ENCODE data around the gene TANK.

DNA sequence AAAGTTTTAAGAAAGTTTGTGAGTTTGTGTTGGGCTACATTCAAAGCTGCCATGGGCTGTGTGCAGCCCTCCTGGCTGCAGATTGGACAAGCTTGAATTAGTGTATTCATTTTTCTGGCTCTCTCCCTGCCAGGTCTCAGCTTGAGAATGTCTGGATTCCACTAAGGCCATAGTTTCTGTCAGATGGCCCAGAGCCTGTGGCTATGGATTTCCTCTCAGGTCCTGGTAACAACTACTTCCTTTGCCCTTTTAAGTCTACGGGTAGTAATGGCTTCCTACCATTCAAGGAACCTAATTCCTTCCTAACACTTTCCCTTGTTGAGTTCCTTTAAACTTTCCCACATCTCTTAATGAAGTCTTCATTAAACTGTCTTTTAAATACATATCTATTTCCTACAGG, 123.7 kb downstream of the TANK start:
- TF ChIP-seq, protein P1, sequence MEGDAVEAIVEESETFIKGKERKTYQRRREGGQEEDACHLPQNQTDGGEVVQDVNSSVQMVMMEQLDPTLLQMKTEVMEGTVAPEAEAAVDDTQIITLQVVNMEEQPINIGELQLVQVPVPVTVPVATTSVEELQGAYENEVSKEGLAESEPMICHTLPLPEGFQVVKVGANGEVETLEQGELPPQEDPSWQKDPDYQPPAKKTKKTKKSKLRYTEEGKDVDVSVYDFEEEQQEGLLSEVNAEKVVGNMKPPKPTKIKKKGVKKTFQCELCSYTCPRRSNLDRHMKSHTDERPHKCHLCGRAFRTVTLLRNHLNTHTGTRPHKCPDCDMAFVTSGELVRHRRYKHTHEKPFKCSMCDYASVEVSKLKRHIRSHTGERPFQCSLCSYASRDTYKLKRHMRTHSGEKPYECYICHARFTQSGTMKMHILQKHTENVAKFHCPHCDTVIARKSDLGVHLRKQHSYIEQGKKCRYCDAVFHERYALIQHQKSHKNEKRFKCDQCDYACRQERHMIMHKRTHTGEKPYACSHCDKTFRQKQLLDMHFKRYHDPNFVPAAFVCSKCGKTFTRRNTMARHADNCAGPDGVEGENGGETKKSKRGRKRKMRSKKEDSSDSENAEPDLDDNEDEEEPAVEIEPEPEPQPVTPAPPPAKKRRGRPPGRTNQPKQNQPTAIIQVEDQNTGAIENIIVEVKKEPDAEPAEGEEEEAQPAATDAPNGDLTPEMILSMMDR (IDR thresholded peaks at IDR 0.05), result no peak
- TF ChIP-seq POLR2A (IDR thresholded peaks at IDR 0.05) (no peak), POLR2AphosphoS5 (IDR thresholded peaks at IDR 0.05) (no peak)
